Large intestine (tissue), 3 donors: ENCODE measurements around the gene KPNA1. TPM values are rescaled to one million over a fixed set of nuclear protein-coding genes. Genes with fewer than 3 reads are reported as not detected.
"Not testable (repeated sequence)": the region's sequence is repeated elsewhere in the genome, so short reads cannot be mapped to it uniquely, and the experiment has no call there.

Experiments used
- DNase-seq, 2 donors: peaks; one replicate each; pipeline versions ENCODE4 v3.0.0 to v3.0.0-alpha.2; 2013
- H3K27ac ChIP-seq: one replicate; pipeline ENCODE4 v1.5.1; 2013; ENCODE audit warnings: low read length
- H3K27me3 ChIP-seq: 2 replicates; pipeline ENCODE4 v1.6.1; 2013; ENCODE audit warnings: low read length; ENCODE audit not compliant: control insufficient read depth, insufficient read depth
- H3K36me3 ChIP-seq: 2 replicates; pipeline ENCODE4 v1.6.1; 2013; ENCODE audit warnings: low read length; ENCODE audit not compliant: control insufficient read depth, insufficient read depth
- H3K4me1 ChIP-seq: one replicate; pipeline ENCODE4 v1.6.1; 2013; ENCODE audit warnings: low read length; ENCODE audit not compliant: control insufficient read depth, insufficient read depth
- H3K4me3 ChIP-seq: one replicate; pipeline ENCODE4 v1.5.1; 2013; ENCODE audit warnings: low read length
- H3K9me3 ChIP-seq: one replicate; pipeline ENCODE4 v1.6.1; 2013; ENCODE audit warnings: mild to moderate bottlenecking, low read depth, low read length, moderate library complexity; ENCODE audit not compliant: control insufficient read depth
- WGBS: methylation state at CpG from one replicate; pipeline ENCODE4 v1.1.5; 2013; ENCODE audit warnings: low lambda C conversion rate; ENCODE audit not compliant: insufficient coverage; 5-methylcytosine and 5-hydroxymethylcytosine counted together
- polyA plus RNA-seq: library from polyadenylated mRNA; unstranded; fragments of 120-200 nt; gene quantifications from one replicate; pipeline ENCODE4 v1.2.1, GENCODE V29; 2013

The KPNA1 gene
- polyA plus RNA-seq, 1 donor, result 35.0 TPM

GRCh38 chr3:122508944-122509343 lies 5.8 kb downstream of the KPNA1 start:
- H3K4me3 ChIP-seq, H3K9me3 ChIP-seq, H3K36me3 ChIP-seq, H3K4me1 ChIP-seq, H3K27me3 ChIP-seq, H3K27ac ChIP-seq, DNase-seq: not testable (repeated sequence)
- no CpG with 5 or more reads among the region's 9 CpGs for WGBS

- WGBS, result 100% methylated on average over 1 of the region's 2 CpGs
- H3K36me3 ChIP-seq, result peaks cover 4% of the 10 kb centered on the region
- H3K27me3 ChIP-seq, result no peaks in the 10 kb centered on the region
- H3K27ac ChIP-seq, result no peak overlapping the region
- no peak overlapping the region for H3K4me3 ChIP-seq
- no peaks in the 10 kb centered on the region for H3K9me3 ChIP-seq
- H3K4me1 ChIP-seq, result peaks cover 3% of the 10 kb centered on the region
- no peak for DNase-seq
Observed at GRCh38 chr3:122508135-122508914, 6.4 kb downstream of the KPNA1 start.

GRCh38 chr3:122506450-122506849 lies 8.3 kb downstream of the KPNA1 start:
- no peak for DNase-seq
- Histone ChIP-seq H3K27me3 (no peaks in the 10 kb centered on the region), H3K9me3 (no peaks in the 10 kb centered on the region), H3K4me1 (peaks cover 2% of the 10 kb centered on the region), H3K36me3 (peaks cover 4% of the 10 kb centered on the region), H3K27ac (no peak overlapping the region), H3K4me3 (no peak overlapping the region)
- WGBS, result 100% methylated on average over 1 of the region's 1 CpG

DNA sequence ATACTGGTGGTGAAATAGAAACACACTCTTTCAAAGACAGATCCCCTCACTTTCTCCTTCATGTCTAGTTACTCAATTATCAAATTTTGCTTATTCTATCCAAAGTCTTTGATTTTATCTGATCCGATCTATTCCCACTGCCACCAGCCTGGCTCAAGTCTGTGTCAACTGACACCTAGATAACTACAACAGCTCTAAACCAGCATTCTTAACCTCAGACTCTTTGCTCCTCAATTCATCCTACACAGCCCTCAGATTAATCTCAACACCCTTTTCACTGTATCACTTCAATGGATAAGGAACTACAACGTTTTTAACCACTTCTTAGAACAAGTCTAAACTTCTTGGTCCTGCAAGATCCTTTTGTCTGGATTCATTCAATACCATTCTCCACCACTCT lies 9.1 kb downstream of the KPNA1 start:
- no peaks in the 10 kb centered on the region for H3K9me3 ChIP-seq
- no peaks in the 10 kb centered on the region for H3K4me1 ChIP-seq
- no peak overlapping the region for H3K27ac ChIP-seq
- peaks cover 4% of the 10 kb centered on the region for H3K36me3 ChIP-seq
- WGBS, result 100% methylated on average over 1 of the region's 2 CpGs
- DNase-seq, result no peak
- H3K4me3 ChIP-seq, result no peak overlapping the region
- no peaks in the 10 kb centered on the region for H3K27me3 ChIP-seq

- no peaks in the 10 kb centered on the region for H3K9me3 ChIP-seq
- H3K27me3 ChIP-seq, result no peaks in the 10 kb centered on the region
- no peak for DNase-seq
- H3K27ac ChIP-seq, result no peak overlapping the region
- no peaks in the 10 kb centered on the region for H3K4me1 ChIP-seq
- H3K36me3 ChIP-seq, result peaks cover 4% of the 10 kb centered on the region
- no peak overlapping the region for H3K4me3 ChIP-seq
- whole genome bisulfite sequencing, result 100% methylated on average over 2 of the region's 2 CpGs
Observed at GRCh38 chr3:122502941-122503340, 11.8 kb downstream of the KPNA1 start.

DNA sequence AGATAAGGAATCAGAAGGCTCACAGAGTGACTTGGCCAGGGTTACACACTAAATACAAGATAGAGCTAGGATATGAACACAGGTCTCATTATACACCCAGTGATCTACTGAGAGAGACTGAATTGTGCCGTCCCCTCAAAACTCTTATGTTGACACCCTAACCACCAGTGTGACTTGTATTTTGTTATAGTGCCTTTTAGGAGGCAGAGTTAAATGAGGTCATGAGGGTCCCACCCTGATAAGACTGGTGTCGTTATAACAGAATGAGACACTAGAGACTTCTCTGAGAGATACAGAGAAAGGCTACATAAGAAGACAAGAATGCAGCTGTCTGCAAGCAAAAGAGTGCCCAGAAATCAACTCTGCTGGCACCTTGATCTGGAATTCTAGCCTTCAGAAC lies 12.6 kb downstream of the KPNA1 start:
- Histone ChIP-seq H3K27me3 (no peaks in the 10 kb centered on the region), H3K27ac (no peak overlapping the region), H3K4me1 (no peaks in the 10 kb centered on the region), H3K36me3 (peaks cover 4% of the 10 kb centered on the region), H3K9me3 (no peaks in the 10 kb centered on the region), H3K4me3 (no peak overlapping the region)
- no CpG with 5 or more reads among the region's 2 CpGs for WGBS
- DNase-seq, result no peak

- no CpG with 5 or more reads among the region's 6 CpGs for WGBS
- H3K4me3 ChIP-seq, H3K27ac ChIP-seq, H3K36me3 ChIP-seq, H3K27me3 ChIP-seq, H3K4me1 ChIP-seq, DNase-seq, H3K9me3 ChIP-seq: not testable (repeated sequence)
Observed at GRCh38 chr3:122500964-122501363, 13.8 kb downstream of the KPNA1 start.

DNA sequence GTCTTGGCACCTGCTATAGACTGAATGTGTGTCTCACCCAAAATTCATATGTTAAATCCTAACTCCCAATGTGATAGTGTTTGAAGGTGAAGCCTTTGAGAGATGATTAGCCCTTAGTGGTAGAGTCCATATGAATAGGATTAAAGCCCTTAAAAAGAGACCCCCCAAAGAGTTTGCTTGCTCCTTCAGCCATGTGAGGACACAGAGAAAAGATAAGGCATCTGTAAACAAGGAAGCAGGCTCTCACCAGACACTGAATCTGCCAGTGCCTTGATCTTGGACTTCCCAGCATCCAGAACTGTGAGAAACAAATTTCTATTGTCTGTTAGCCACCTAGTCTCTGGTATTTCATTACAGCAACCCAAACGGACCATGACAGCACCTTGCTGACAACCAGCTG lies 16.6 kb downstream of the KPNA1 start:
- no peaks in the 10 kb centered on the region for H3K9me3 ChIP-seq
- no CpG with 5 or more reads among the region's 1 CpG for WGBS
- H3K27ac ChIP-seq, result no peak overlapping the region
- H3K4me3 ChIP-seq, result no peak overlapping the region
- DNase-seq, result no peak
- no peaks in the 10 kb centered on the region for H3K27me3 ChIP-seq
- H3K36me3 ChIP-seq, result peaks cover 21% of the 10 kb centered on the region
- no peaks in the 10 kb centered on the region for H3K4me1 ChIP-seq

GRCh38 chr3:122497425-122497824 lies 17.3 kb downstream of the KPNA1 start:
- no peaks in the 10 kb centered on the region for H3K27me3 ChIP-seq
- no peak for DNase-seq
- no CpG with 5 or more reads among the region's 1 CpG for WGBS
- no peak overlapping the region for H3K27ac ChIP-seq
- H3K4me1 ChIP-seq, result no peaks in the 10 kb centered on the region
- no peak overlapping the region for H3K4me3 ChIP-seq
- peaks cover 21% of the 10 kb centered on the region for H3K36me3 ChIP-seq
- H3K9me3 ChIP-seq, result no peaks in the 10 kb centered on the region

DNA sequence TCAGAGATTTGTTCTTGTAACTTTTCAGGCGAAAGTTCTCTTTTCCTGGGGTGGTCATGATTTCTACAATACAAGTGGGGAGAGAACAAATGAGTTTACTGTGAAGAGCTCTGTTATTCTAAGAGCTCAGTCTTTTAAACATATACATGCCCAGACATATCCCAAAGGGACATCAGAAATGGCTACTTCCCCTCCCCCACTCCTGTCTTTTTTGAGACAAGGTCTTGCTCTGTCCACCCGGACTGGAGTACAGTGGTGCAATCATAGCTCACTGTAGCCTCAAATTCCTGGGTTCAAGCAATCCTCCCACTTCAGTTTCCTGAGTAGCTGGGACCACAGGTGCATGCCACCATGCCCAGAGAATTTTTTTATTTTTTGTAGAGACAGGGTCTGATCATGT lies 18.2 kb downstream of the KPNA1 start:
- no peaks in the 10 kb centered on the region for H3K9me3 ChIP-seq
- no peaks in the 10 kb centered on the region for H3K27me3 ChIP-seq
- DNase-seq, result no peak
- no peaks in the 10 kb centered on the region for H3K4me1 ChIP-seq
- peaks cover 23% of the 10 kb centered on the region for H3K36me3 ChIP-seq
- no peak overlapping the region for H3K4me3 ChIP-seq
- no peak overlapping the region for H3K27ac ChIP-seq
- WGBS, result 100% methylated on average over 1 of the region's 2 CpGs

GRCh38 chr3:122493296-122493695 lies 21.4 kb downstream of the KPNA1 start:
- no peak overlapping the region for H3K4me3 ChIP-seq
- no peak overlapping the region for H3K27ac ChIP-seq
- peaks cover 29% of the 10 kb centered on the region for H3K36me3 ChIP-seq
- WGBS, result 94% methylated on average over 3 of the region's 3 CpGs
- DNase-seq, result no peak
- no peaks in the 10 kb centered on the region for H3K4me1 ChIP-seq
- H3K9me3 ChIP-seq, result no peaks in the 10 kb centered on the region
- H3K27me3 ChIP-seq, result no peaks in the 10 kb centered on the region
